ENCODE results near the gene DNAH2. TPM values are rescaled to one million over a fixed set of nuclear protein-coding genes. Genes with fewer than 3 reads are reported as not detected.
A peak's percentile ranks its signal among the peaks of the same experiment; 100 is the strongest.

DNAH2 gene
- total and polyA plus RNA-seq, 2 of the 4 experiments (the other 2 are of a cell fraction): under 0.01 to 0.02 TPM

DNA sequence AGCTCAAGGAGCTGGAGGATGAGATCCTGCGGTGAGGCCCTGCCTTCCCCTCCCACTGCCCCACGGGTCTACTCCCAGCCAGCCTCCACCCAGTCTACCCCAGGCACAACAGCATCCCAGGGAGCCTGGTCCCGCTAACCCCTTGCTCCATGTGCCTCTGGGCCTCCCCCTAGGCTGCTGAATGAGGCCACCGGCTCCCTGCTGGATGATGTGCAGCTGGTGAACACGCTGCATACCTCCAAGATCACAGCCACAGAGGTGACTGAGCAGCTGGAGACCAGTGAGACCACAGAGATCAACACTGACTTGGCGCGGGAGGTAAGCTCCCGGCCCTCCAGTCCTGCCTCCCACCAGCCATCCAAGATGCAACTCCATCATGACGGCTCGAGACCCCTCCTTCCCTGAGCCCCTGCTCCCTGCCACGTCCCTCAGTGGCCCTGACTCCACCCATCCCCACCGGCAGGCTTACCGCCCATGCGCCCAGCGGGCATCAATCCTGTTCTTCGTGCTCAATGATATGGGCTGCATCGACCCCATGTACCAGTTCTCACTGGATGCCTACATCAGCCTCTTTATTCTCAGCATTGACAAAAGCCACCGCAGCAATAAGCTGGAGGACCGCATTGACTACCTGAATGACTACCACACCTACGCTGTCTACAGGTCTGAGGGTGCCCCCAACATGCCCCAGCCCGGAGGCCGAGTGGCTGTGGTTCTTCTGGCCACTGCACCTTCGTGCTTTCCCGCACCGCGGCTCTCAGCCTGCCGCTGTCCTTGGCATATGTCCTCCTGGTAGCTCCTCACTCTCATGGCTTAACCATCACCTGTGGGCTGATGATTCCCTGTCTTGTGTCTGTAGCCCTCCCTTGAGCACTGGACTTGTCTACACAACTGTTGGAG, 101.5 kb downstream of the DNAH2 start:
- CTCF ChIA-PET: interaction anchor here (1.8 kb wide), 1 partner anchor 76 kb away, joined by 5 read pairs; no protein-coding TSS in a partner anchor
- H3K4me1 ChIP-seq (ENCODE audit: control insufficient read depth, insufficient read depth, low read length): no peaks in the 10 kb centered on the region
- POLR2A ChIA-PET (ENCODE audit: unreplicated experiment): no interaction called here
- H3K23ac ChIP-seq (ENCODE audit: low read depth, low read length): no peak overlapping the region
- H3K4ac ChIP-seq (ENCODE audit: low read depth, low read length): no peak overlapping the region
- H3K56ac ChIP-seq (ENCODE audit: extremely low read depth, insufficient read depth, low read length): no peak overlapping the region
- H3K79me1 ChIP-seq (ENCODE audit: low read depth in 1 of 2, low read length in 2 of 2): no peaks in the 10 kb centered on the region
- no peak overlapping the region for H3K4me3 ChIP-seq (ENCODE audit: insufficient read depth, low read depth, low read length)
- no peaks in the 10 kb centered on the region for H3K36me3 ChIP-seq (ENCODE audit: control insufficient read depth, insufficient read depth, low read length)
- H2AK9ac ChIP-seq (replicated peaks; ENCODE audit: low read depth, low read length, poor library complexity): no peak overlapping the region
- no peak overlapping the region for H2BK120ac ChIP-seq (ENCODE audit: low read depth, low read length)
- no peak overlapping the region for H2BK15ac ChIP-seq (ENCODE audit: low read depth, low read length)
- WGBS, 2 experiments (ENCODE audit: extremely low coverage in 2 of 2, insufficient read length in 1 of 2): 75% methylated on average over 6 of the region's 27 CpGs; no CpG with 5 or more reads in 1 of the 2 experiments
- no peak for ATAC-seq (ENCODE audit: low read depth)
- intact Hi-C loops (cut with micrococcal nuclease): no loop called here
- in situ Hi-C loops (cut with MboI; ENCODE audit: low sequenced_read_pairs): no loop called here
- no peaks in the 10 kb centered on the region for H3K9me1 ChIP-seq (ENCODE audit: insufficient read depth, low read length)
- H4K20me1 ChIP-seq (ENCODE audit: insufficient read depth, low read length): no peaks in the 10 kb centered on the region; the same call in none of the 2 replicates
- no peaks in the 10 kb centered on the region for H3K9me3 ChIP-seq (ENCODE audit: control insufficient read depth, insufficient read depth, low read length)
- H2AFZ ChIP-seq (replicated peaks; ENCODE audit: low read length, poor library complexity): peak overlapping the region; percentile 63
- dilution Hi-C loops (cut with HindIII; ENCODE audit: low sequenced_read_pairs, unreplicated experiment): no loop called here
- no peak overlapping the region for H2AK5ac ChIP-seq (ENCODE audit: low read depth, low read length)
- BruUV-seq (replicated peaks): no TSS peak
- H3K27ac ChIP-seq (ENCODE audit: insufficient read depth, low read length): no peak overlapping the region
- DNase-seq: no peak
- H3K27me3 ChIP-seq (ENCODE audit: control insufficient read depth, insufficient read depth, low read length): peaks cover 49% of the 10 kb centered on the region
- H3K18ac ChIP-seq (ENCODE audit: low read depth, low read length): no peak overlapping the region
- no peak overlapping the region for H2BK5ac ChIP-seq (ENCODE audit: low read depth, low read length, poor library complexity, severe bottlenecking)
- H3K9ac ChIP-seq (ENCODE audit: low read depth, low read length): no peak overlapping the region
- no peak overlapping the region for H4K91ac ChIP-seq (ENCODE audit: insufficient read depth, low read depth, low read length)
- H4K8ac ChIP-seq (ENCODE audit: low read depth in 2 of 2, low read length in 2 of 2): no peak overlapping the region
- H4K5ac ChIP-seq (ENCODE audit: low read depth, low read length): no peak overlapping the region
- H2BK20ac ChIP-seq (ENCODE audit: low read depth, low read length): no peak overlapping the region
- H3K14ac ChIP-seq (replicated peaks; ENCODE audit: low read depth, low read length): no peak overlapping the region
- no peak overlapping the region for H3K4me2 ChIP-seq (ENCODE audit: low read depth, low read length)
- no peak for TF ChIP-seq RCOR1 (IDR thresholded peaks at IDR 0.05; ENCODE audit: insufficient replicate concordance, low read length)
- TF ChIP-seq, protein P1, sequence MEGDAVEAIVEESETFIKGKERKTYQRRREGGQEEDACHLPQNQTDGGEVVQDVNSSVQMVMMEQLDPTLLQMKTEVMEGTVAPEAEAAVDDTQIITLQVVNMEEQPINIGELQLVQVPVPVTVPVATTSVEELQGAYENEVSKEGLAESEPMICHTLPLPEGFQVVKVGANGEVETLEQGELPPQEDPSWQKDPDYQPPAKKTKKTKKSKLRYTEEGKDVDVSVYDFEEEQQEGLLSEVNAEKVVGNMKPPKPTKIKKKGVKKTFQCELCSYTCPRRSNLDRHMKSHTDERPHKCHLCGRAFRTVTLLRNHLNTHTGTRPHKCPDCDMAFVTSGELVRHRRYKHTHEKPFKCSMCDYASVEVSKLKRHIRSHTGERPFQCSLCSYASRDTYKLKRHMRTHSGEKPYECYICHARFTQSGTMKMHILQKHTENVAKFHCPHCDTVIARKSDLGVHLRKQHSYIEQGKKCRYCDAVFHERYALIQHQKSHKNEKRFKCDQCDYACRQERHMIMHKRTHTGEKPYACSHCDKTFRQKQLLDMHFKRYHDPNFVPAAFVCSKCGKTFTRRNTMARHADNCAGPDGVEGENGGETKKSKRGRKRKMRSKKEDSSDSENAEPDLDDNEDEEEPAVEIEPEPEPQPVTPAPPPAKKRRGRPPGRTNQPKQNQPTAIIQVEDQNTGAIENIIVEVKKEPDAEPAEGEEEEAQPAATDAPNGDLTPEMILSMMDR (conservative IDR thresholded peaks at IDR 0.05; ENCODE audit: low read depth, low read length): no peak
- TF ChIP-seq MAFK (IDR thresholded peaks at IDR 0.05; ENCODE audit: low read depth, low read length): no peak
- TF ChIP-seq POLR2A (IDR thresholded peaks at IDR 0.05; ENCODE audit: low read depth, low read length): no peak
- no peak for TF ChIP-seq MAZ (IDR thresholded peaks at IDR 0.05; ENCODE audit: borderline replicate concordance, low read depth, low read length)
- no peak for TF ChIP-seq CHD1 (IDR thresholded peaks at IDR 0.05; ENCODE audit: low read depth, low read length)
- no peak for TF ChIP-seq CEBPB (IDR thresholded peaks at IDR 0.05; ENCODE audit: low read depth, low read length)
- TF ChIP-seq MXI1 (IDR thresholded peaks at IDR 0.05; ENCODE audit: borderline replicate concordance, low read depth, low read length): no peak
- TF ChIP-seq, protein P2, sequence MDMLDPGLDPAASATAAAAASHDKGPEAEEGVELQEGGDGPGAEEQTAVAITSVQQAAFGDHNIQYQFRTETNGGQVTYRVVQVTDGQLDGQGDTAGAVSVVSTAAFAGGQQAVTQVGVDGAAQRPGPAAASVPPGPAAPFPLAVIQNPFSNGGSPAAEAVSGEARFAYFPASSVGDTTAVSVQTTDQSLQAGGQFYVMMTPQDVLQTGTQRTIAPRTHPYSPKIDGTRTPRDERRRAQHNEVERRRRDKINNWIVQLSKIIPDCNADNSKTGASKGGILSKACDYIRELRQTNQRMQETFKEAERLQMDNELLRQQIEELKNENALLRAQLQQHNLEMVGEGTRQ (IDR thresholded peaks at IDR 0.05; ENCODE audit: low read depth, low read length): no peak
- TF ChIP-seq NFE2L2 (IDR thresholded peaks at IDR 0.05; ENCODE audit: low read depth, low read length): no peak
- TF ChIP-seq, protein P3, sequence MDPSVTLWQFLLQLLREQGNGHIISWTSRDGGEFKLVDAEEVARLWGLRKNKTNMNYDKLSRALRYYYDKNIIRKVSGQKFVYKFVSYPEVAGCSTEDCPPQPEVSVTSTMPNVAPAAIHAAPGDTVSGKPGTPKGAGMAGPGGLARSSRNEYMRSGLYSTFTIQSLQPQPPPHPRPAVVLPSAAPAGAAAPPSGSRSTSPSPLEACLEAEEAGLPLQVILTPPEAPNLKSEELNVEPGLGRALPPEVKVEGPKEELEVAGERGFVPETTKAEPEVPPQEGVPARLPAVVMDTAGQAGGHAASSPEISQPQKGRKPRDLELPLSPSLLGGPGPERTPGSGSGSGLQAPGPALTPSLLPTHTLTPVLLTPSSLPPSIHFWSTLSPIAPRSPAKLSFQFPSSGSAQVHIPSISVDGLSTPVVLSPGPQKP (IDR thresholded peaks at IDR 0.05; ENCODE audit: borderline replicate concordance, low read depth, low read length): no peak
- no peak for TF ChIP-seq RAD21 (IDR thresholded peaks at IDR 0.05; ENCODE audit: low read length)
- TF ChIP-seq RFX5 (IDR thresholded peaks at IDR 0.05; ENCODE audit: low read depth, low read length): no peak
- TF ChIP-seq SMC3 (IDR thresholded peaks at IDR 0.05; ENCODE audit: low read depth, low read length): no peak
- TF ChIP-seq FOS (IDR thresholded peaks at IDR 0.05; ENCODE audit: low read depth, low read length): no peak
